SK-N-SH (cell line): ENCODE results near the gene ATG7.

Experiments
- RAD21 ChIP-seq: IDR thresholded peaks from 2 replicates; pipeline ENCODE4 v1.6.1; 2012; ENCODE audit warnings: mild to moderate bottlenecking, low read length
- TF ChIP-seq, protein P1 (sequence below): fragments of 200-600 bp; sonication (generic); IDR thresholded peaks from 2 replicates; pipeline ENCODE4 v1.6.1; 2017; ENCODE audit warnings: antibody characterized with exemption, mild to moderate bottlenecking, moderate library complexity

DNA sequence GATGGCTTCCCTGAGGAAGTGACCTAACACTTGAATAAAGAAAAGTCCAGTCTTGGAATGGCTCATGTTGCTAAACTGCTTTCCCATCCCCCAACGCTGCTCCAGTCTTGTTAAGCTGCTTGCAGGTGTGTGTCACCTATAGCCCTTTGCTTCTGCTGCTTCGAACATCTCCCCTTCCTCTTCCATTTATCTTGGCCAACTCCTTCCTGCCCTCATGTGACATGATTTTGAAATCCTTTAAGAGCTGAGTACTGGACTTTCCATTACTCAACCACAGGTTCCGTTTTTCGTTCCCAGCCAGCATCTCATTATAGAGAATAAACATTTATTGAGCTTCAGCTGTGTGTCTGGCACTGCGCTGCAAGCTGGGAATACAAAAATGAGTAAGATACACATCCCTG, 1.7 kb downstream of the ATG7 start:
- TF ChIP-seq, protein P1, sequence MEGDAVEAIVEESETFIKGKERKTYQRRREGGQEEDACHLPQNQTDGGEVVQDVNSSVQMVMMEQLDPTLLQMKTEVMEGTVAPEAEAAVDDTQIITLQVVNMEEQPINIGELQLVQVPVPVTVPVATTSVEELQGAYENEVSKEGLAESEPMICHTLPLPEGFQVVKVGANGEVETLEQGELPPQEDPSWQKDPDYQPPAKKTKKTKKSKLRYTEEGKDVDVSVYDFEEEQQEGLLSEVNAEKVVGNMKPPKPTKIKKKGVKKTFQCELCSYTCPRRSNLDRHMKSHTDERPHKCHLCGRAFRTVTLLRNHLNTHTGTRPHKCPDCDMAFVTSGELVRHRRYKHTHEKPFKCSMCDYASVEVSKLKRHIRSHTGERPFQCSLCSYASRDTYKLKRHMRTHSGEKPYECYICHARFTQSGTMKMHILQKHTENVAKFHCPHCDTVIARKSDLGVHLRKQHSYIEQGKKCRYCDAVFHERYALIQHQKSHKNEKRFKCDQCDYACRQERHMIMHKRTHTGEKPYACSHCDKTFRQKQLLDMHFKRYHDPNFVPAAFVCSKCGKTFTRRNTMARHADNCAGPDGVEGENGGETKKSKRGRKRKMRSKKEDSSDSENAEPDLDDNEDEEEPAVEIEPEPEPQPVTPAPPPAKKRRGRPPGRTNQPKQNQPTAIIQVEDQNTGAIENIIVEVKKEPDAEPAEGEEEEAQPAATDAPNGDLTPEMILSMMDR, result no peak
- no peak for TF ChIP-seq RAD21
